Measurements from ENCODE around the gene ALKBH5. TPM values are rescaled to one million over a fixed set of nuclear protein-coding genes. Genes with fewer than 3 reads are reported as not detected.

ALKBH5 gene
- total RNA-seq, 2 experiments from 2014 or later, result 133 to 134 TPM

- POLR2A ChIA-PET, result interaction anchor here (2.9 kb wide), 1 partner anchor 42 kb away, joined by 11 read pairs; the partner anchor contains the start of gene ALKBH5
- Mint-ChIP-seq H3K9me3 (no peaks in the 10 kb centered on the region), H3K4me1 (peaks cover 17% of the 10 kb centered on the region), H3K36me3 (no peaks in the 10 kb centered on the region), H3K27ac (peak within 1 kb of the TSS; percentile 96), H3K4me3 (peak within 1 kb of the TSS; percentile 96), H3K27me3 (no peaks in the 10 kb centered on the region)
- ATAC-seq (ENCODE audit: low read depth), result peak; percentile 99
- DNase-seq, result peak; percentile 99
These were observed 41.6 kb downstream of the ALKBH5 start, which contains the start of gene LLGL1 for GRCh38 chr17:18225121-18225641. LLGL1 (plus strand) TSS chr17:18225635; CDS start chr17:18225683, 48 bp downstream.

GRCh38 chr17:18225642-18226283 is 42.1 kb downstream of the ALKBH5 start:
- Mint-ChIP-seq H3K27me3 (no peaks in the 10 kb centered on the region), H3K36me3 (no peaks in the 10 kb centered on the region), H3K9me3 (no peaks in the 10 kb centered on the region), H3K4me3 (peak overlapping the region; percentile 96), H3K4me1 (peaks cover 17% of the 10 kb centered on the region), H3K27ac (peak overlapping the region; percentile 96)
- POLR2A ChIA-PET, result interaction anchor here (1.2 to 2.9 kb wide), 2 partner anchors 33 to 43 kb away, joined by 3 to 11 read pairs; partner anchors contain the start of gene ALKBH5
- no peak for DNase-seq
- peak; percentile 27 for ATAC-seq (ENCODE audit: low read depth)

GRCh38 chr17:18226284-18226945 is 42.8 kb downstream of the ALKBH5 start:
- Mint-ChIP-seq H3K36me3 (no peaks in the 10 kb centered on the region), H3K27me3 (no peaks in the 10 kb centered on the region), H3K27ac (peak overlapping the region; percentile 96), H3K4me1 (peaks cover 17% of the 10 kb centered on the region), H3K4me3 (peak overlapping the region; percentile 96), H3K9me3 (no peaks in the 10 kb centered on the region)
- ATAC-seq (ENCODE audit: low read depth) (no peak), DNase-seq (peak; percentile 43)
- POLR2A ChIA-PET, result interaction anchor here (1.2 kb wide), 2 partner anchors 24 to 33 kb away, joined by 3 to 4 read pairs; no protein-coding TSS in a partner anchor

- DNase-seq (no peak), ATAC-seq (ENCODE audit: low read depth) (no peak)
- no peak overlapping the region for H3K27ac Mint-ChIP-seq
- H3K9me3 Mint-ChIP-seq, result no peaks in the 10 kb centered on the region
- H3K4me3 Mint-ChIP-seq, result no peak overlapping the region
- POLR2A ChIA-PET, result interaction anchor here (1.2 kb wide), 1 partner anchor 25 kb away, joined by 4 read pairs; no protein-coding TSS in a partner anchor
- H3K36me3 Mint-ChIP-seq, result no peaks in the 10 kb centered on the region
- H3K27me3 Mint-ChIP-seq, result no peaks in the 10 kb centered on the region
- H3K4me1 Mint-ChIP-seq, result peaks cover 17% of the 10 kb centered on the region
These were observed 44.0 kb downstream of the ALKBH5 start for GRCh38 chr17:18227635-18228034.

GRCh38 chr17:18228176-18228682 is 44.6 kb downstream of the ALKBH5 start:
- H3K27ac Mint-ChIP-seq, result peak overlapping the region; percentile 49
- H3K9me3 Mint-ChIP-seq, result no peaks in the 10 kb centered on the region
- H3K4me1 Mint-ChIP-seq, result peaks cover 17% of the 10 kb centered on the region

GRCh38 chr17:18229254-18229653 is 45.6 kb downstream of the ALKBH5 start:
- Mint-ChIP-seq H3K36me3 (no peaks in the 10 kb centered on the region), H3K4me3 (no peak overlapping the region), H3K4me1 (peaks cover 17% of the 10 kb centered on the region), H3K27ac (no peak overlapping the region), H3K9me3 (no peaks in the 10 kb centered on the region), H3K27me3 (no peaks in the 10 kb centered on the region)
- DNase-seq (no peak), ATAC-seq (ENCODE audit: low read depth) (no peak)
- POLR2A ChIA-PET, result interaction anchor here (0.8 kb wide), 1 partner anchor 8 kb away, joined by 3 read pairs; no protein-coding TSS in a partner anchor

More at GRCh38 chr17:18228176-18228682, 44.6 kb downstream of the ALKBH5 start:
- DNase-seq (no peak), ATAC-seq (ENCODE audit: low read depth) (no peak)
- no peaks in the 10 kb centered on the region for H3K36me3 Mint-ChIP-seq
- H3K4me3 Mint-ChIP-seq, result no peak overlapping the region
- POLR2A ChIA-PET, result no interaction called here
- H3K27me3 Mint-ChIP-seq, result no peaks in the 10 kb centered on the region

- Mint-ChIP-seq H3K27ac (no peak overlapping the region), H3K9me3 (no peaks in the 10 kb centered on the region), H3K4me3 (no peak overlapping the region), H3K36me3 (no peaks in the 10 kb centered on the region), H3K27me3 (no peaks in the 10 kb centered on the region), H3K4me1 (peaks cover 17% of the 10 kb centered on the region)
- ATAC-seq (ENCODE audit: low read depth), result no peak
- DNase-seq, result no peak
- POLR2A ChIA-PET, result interaction anchor here (0.8 kb wide), 1 partner anchor 8 kb away, joined by 3 read pairs; no protein-coding TSS in a partner anchor
These were observed 46.1 kb downstream of the ALKBH5 start for GRCh38 chr17:18229771-18230170.

GRCh38 chr17:18230288-18231141 is 46.9 kb downstream of the ALKBH5 start:
- H3K9me3 Mint-ChIP-seq, result no peaks in the 10 kb centered on the region
- no peak overlapping the region for H3K4me3 Mint-ChIP-seq
- H3K27me3 Mint-ChIP-seq, result no peaks in the 10 kb centered on the region
- POLR2A ChIA-PET, result no interaction called here
- no peaks in the 10 kb centered on the region for H3K36me3 Mint-ChIP-seq
- peaks cover 17% of the 10 kb centered on the region for H3K4me1 Mint-ChIP-seq
- H3K27ac Mint-ChIP-seq, result no peak overlapping the region
- no peak for DNase-seq
- ATAC-seq (ENCODE audit: low read depth), result no peak

- DNase-seq (no peak), ATAC-seq (ENCODE audit: low read depth) (no peak)
- no peaks in the 10 kb centered on the region for H3K36me3 Mint-ChIP-seq
- POLR2A ChIA-PET, result no interaction called here
- no peaks in the 10 kb centered on the region for H3K27me3 Mint-ChIP-seq
- H3K27ac Mint-ChIP-seq, result no peak overlapping the region
- H3K4me3 Mint-ChIP-seq, result no peak overlapping the region
- H3K9me3 Mint-ChIP-seq, result no peaks in the 10 kb centered on the region
- peaks cover 17% of the 10 kb centered on the region for H3K4me1 Mint-ChIP-seq
These were observed 47.5 kb downstream of the ALKBH5 start for GRCh38 chr17:18231164-18231563.

GRCh38 chr17:18233803-18234518 is 50.3 kb downstream of the ALKBH5 start:
- no peak for DNase-seq

GRCh38 chr17:18234853-18235380 is 51.3 kb downstream of the ALKBH5 start:
- no peak overlapping the region for H3K27ac Mint-ChIP-seq
- POLR2A ChIA-PET, result no interaction called here

More at GRCh38 chr17:18233803-18234518, 50.3 kb downstream of the ALKBH5 start:
- Mint-ChIP-seq H3K4me1 (peaks cover 2% of the 10 kb centered on the region), H3K27ac (no peak overlapping the region), H3K27me3 (no peaks in the 10 kb centered on the region), H3K36me3 (no peaks in the 10 kb centered on the region), H3K4me3 (no peak overlapping the region), H3K9me3 (no peaks in the 10 kb centered on the region)
- ATAC-seq (ENCODE audit: low read depth), result no peak
- POLR2A ChIA-PET, result no interaction called here

GRCh38 chr17:18235743-18236256 is 52.2 kb downstream of the ALKBH5 start:
- POLR2A ChIA-PET, result no interaction called here
- ATAC-seq (ENCODE audit: low read depth) (no peak), DNase-seq (no peak)
- no peaks in the 10 kb centered on the region for H3K36me3 Mint-ChIP-seq
- no peaks in the 10 kb centered on the region for H3K27me3 Mint-ChIP-seq
- H3K4me3 Mint-ChIP-seq, result no peak overlapping the region
- peaks cover 2% of the 10 kb centered on the region for H3K4me1 Mint-ChIP-seq
- H3K27ac Mint-ChIP-seq, result no peak overlapping the region
- no peaks in the 10 kb centered on the region for H3K9me3 Mint-ChIP-seq

More at GRCh38 chr17:18234853-18235380, 51.3 kb downstream of the ALKBH5 start:
- no peaks in the 10 kb centered on the region for H3K9me3 Mint-ChIP-seq
- no peak for ATAC-seq (ENCODE audit: low read depth)
- H3K36me3 Mint-ChIP-seq, result no peaks in the 10 kb centered on the region
- no peaks in the 10 kb centered on the region for H3K27me3 Mint-ChIP-seq
- peaks cover 2% of the 10 kb centered on the region for H3K4me1 Mint-ChIP-seq
- no peak overlapping the region for H3K4me3 Mint-ChIP-seq
- DNase-seq, result no peak

Measured in activated naive CD8-positive, alpha-beta T cell treated with anti-CD3 and anti-CD28 coated beads, Interleukin-2, amount 10 ng/mL, durations not matched to agents 7 days and 5 days (primary cell).